ENCODE data around the gene CACNB2. TPM values are rescaled to one million over a fixed set of nuclear protein-coding genes. Genes with fewer than 3 reads are reported as not detected.

Gene CACNB2
- 3.8 TPM for total RNA-seq

DNA sequence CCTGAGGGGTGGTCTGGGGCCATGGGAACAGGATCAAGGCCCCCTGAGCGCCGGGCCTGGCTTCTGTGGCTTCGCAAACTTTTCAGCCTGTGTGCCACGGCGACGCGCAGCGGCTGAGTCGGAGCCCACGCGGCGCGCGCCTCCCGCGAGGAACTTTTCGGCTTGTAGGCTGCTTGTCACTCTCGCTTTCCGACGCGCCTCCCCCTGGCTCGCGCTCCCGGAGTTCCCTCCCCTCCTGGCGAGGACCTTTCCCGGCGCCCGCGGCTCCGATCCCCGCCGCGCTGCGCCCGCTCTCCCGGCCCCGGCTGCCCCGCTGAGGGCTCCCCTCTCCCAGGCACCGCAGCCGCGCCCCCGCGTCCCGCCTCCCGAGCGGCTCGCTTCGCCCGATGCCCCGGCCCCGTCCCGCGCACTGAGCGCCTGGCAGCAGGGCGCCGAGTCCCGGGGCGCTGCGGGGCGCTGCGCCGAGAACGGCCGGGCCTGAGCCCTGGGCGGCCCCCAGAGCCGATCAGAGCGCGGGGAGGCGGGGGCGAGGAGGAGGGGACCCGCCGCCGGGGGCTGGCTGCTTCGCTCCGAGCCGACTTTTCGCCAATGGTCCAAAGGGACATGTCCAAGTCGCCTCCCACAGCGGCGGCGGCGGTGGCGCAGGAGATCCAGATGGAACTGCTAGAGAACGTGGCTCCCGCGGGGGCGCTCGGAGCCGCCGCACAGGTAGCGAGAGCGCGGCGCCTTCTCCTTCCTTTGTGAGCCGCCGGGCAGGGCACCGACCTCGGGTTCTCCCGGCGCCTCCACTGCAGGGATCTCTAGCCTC, at the start of gene CACNB2:
Gene CACNB2 (plus strand): TSS at position 276 of the 808 bp plus-strand sequence.

Other genes starting within 250 kb of the CACNB2 start
- gene SLC39A12, start 188.5 kb upstream of the CACNB2 start, total RNA-seq, result not detected